ENCODE results near the gene FARSA. TPM values are rescaled to one million over a fixed set of nuclear protein-coding genes. Genes with fewer than 3 reads are reported as not detected.

Gene FARSA
- 27.2 and 30.9 TPM in 2 replicates for total RNA-seq

GRCh38 chr19:12933287-12934072, at the start of gene FARSA:
Gene FARSA, minus strand, starts transcription at chr19:12933711. Its CDS starts 15 bp downstream, at chr19:12933696.

GRCh38 chr19:12969292-12969988, 35.9 kb upstream of the FARSA start, which contains the start of gene DAND5:
Gene DAND5, plus strand, starts transcription at chr19:12969576. Its CDS starts 85 bp downstream, at chr19:12969661.

GRCh38 chr19:12956446-12957388, 23.2 kb upstream of the FARSA start, which contains the start of gene GADD45GIP1:
Gene GADD45GIP1, minus strand, starts transcription at chr19:12957223. Its CDS starts 11 bp downstream, at chr19:12957212.

GRCh38 chr19:12945479-12946091, 12.1 kb upstream of the FARSA start, which contains the start of gene RAD23A:
Gene RAD23A, plus strand, starts transcription at chr19:12945862. Its CDS starts 87 bp downstream, at chr19:12945949.

GRCh38 chr19:12937927-12938778, 4.6 kb upstream of the FARSA start, which contains the start of gene CALR:
Gene CALR, plus strand, starts transcription at chr19:12938609. Its CDS starts 71 bp downstream, at chr19:12938680.

GRCh38 chr19:12890787-12891552, 42.5 kb downstream of the FARSA start, which contains the start of gene GCDH:
Gene GCDH, plus strand, starts transcription at chr19:12891160. Its CDS starts 145 bp downstream, at chr19:12891305.

GRCh38 chr19:12886969-12887747, 46.4 kb downstream of the FARSA start, which contains the start of gene KLF1:
Gene KLF1, minus strand, starts transcription at chr19:12887201. Its CDS starts 61 bp downstream, at chr19:12887140.

GRCh38 chr19:12881172-12881808, 52.2 kb downstream of the FARSA start, which contains the start of gene DNASE2:
Gene DNASE2, minus strand, starts transcription at chr19:12881449. Its CDS starts 74 bp downstream, at chr19:12881375.

Other genes starting within 250 kb of the FARSA start
- gene GNG14, start 245.7 kb downstream of the FARSA start, total RNA-seq = not detected in 2 replicates
- 3.9 and 4.6 TPM in 2 replicates for gene FBXW9, start 237.1 kb downstream of the FARSA start, total RNA-seq
- 33.9 and 41.4 TPM in 2 replicates for gene TNPO2, start 209.8 kb downstream of the FARSA start, total RNA-seq
- gene TRIR, start 199.0 kb downstream of the FARSA start, total RNA-seq = 118 and 120 TPM in 2 replicates
- 120 and 140 TPM in 2 replicates for gene GET3, start 196.2 kb downstream of the FARSA start, total RNA-seq
- under 0.01 TPM in 2 replicates for gene BEST2, start 181.9 kb downstream of the FARSA start, total RNA-seq
- gene HOOK2, start 158.2 kb downstream of the FARSA start, total RNA-seq = 16.4 and 22.4 TPM in 2 replicates
- gene JUNB, start 142.2 kb downstream of the FARSA start, total RNA-seq = 37.8 and 47.2 TPM in 2 replicates
- gene PRDX2, start 131.9 kb downstream of the FARSA start, total RNA-seq = 130 and 210 TPM in 2 replicates
- gene THSD8, start 131.6 kb downstream of the FARSA start, total RNA-seq = 0.16 and 0.43 TPM in 2 replicates
- gene RNASEH2A, start 127.1 kb downstream of the FARSA start, total RNA-seq = 7.6 TPM in 2 replicates
- gene RTBDN, start 99.1 kb downstream of the FARSA start, total RNA-seq = 0.47 TPM in 1 of 2 replicates, not detected in the other
- 0.95 and 1.2 TPM in 2 replicates for gene MAST1, start 95.2 kb downstream of the FARSA start, total RNA-seq
- 22.5 and 31.5 TPM in 2 replicates for gene DNASE2, start 52.3 kb downstream of the FARSA start, total RNA-seq
- gene KLF1, start 46.5 kb downstream of the FARSA start, total RNA-seq = not detected in 2 replicates
- 12.4 and 14.8 TPM in 2 replicates for gene GCDH, start 42.6 kb downstream of the FARSA start, total RNA-seq
- gene SYCE2, start 14.4 kb downstream of the FARSA start, total RNA-seq = 0.09 TPM in 1 of 2 replicates, not detected in the other
- 1,315 and 1,411 TPM in 2 replicates for gene CALR, start 4.9 kb upstream of the FARSA start, total RNA-seq
- gene RAD23A, start 12.2 kb upstream of the FARSA start, total RNA-seq = 38.6 and 51.9 TPM in 2 replicates
- 15.8 and 27.1 TPM in 2 replicates for gene GADD45GIP1, start 23.5 kb upstream of the FARSA start, total RNA-seq
- gene DAND5, start 35.9 kb upstream of the FARSA start, total RNA-seq = not detected in 2 replicates
- 95.4 and 122 TPM in 2 replicates for gene NFIX, start 61.8 kb upstream of the FARSA start, total RNA-seq
- 0.32 and 0.34 TPM in 2 replicates for gene LYL1, start 169.1 kb upstream of the FARSA start, total RNA-seq
- 22.5 and 24.2 TPM in 2 replicates for gene TRMT1, start 183.0 kb upstream of the FARSA start, total RNA-seq
- 19.6 and 29.3 TPM in 2 replicates for gene NACC1, start 184.6 kb upstream of the FARSA start, total RNA-seq
- gene STX10, start 216.7 kb upstream of the FARSA start, total RNA-seq = 76.8 and 92.4 TPM in 2 replicates
- 8.7 and 9.8 TPM in 2 replicates for gene IER2, start 216.7 kb upstream of the FARSA start, total RNA-seq